Dermis blood vessel endothelial cell (primary cell): ENCODE measurements around the gene BCAS3. TPM values are rescaled to one million over a fixed set of nuclear protein-coding genes. Genes with fewer than 3 reads are reported as not detected.
A peak's percentile ranks its signal among the peaks of the same experiment; 100 is the strongest.

Experiments
- DNase-seq: peaks from one replicate; pipeline ENCODE4 v3.0.0; 2010
- total RNA-seq: library from RNA; depleted of rRNA; stranded (reverse); fragments of >200 nt; gene quantifications from 2 replicates; pipeline ENCODE4 v1.2.3, GENCODE V29; 2014

The BCAS3 gene
- total RNA-seq, 1 donor from 2014 or later = 27.4 TPM

DNA sequence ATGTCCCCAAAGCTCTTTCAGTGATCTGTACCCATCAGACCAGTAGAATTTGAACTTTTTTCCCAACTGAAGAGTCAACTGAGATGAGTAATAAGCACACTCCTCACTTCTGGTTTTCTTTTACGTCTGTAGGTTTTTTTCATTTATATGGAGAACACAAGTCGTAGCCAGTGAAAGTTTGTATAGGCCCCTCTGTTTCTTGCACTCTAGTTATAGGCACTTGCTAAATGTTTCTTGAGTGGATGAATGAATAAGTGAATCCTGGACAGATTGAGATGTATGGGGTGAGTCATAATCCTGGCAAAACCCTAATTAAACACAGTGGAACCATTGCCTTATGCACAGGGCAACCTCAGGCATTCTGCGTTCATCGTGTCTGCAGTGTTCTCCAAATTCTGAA is 528.3 kb downstream of the BCAS3 start:
- DNase-seq = no peak

DNA sequence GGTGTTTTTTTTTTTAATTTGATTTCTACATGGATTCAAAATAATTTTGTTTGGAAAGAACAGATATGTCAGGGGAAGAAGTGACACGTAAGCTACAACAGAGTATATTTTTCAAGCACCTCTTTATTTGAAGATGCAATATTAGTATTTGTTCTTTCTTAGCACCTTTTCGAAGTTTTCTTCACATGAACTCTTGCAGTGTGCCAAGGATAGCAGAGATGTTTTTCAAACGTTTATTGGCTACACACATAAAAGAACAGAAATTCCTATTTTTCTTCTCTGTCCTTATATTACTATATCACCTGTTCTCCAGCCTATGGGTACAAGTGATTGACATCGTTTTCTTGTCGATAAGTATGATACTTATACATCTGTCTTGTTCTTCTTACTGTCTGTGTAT is 529.3 kb downstream of the BCAS3 start:
- no peak for DNase-seq

GRCh38 chr17:61208301-61209105 is 530.9 kb downstream of the BCAS3 start:
- DNase-seq = peak; percentile 8

DNA sequence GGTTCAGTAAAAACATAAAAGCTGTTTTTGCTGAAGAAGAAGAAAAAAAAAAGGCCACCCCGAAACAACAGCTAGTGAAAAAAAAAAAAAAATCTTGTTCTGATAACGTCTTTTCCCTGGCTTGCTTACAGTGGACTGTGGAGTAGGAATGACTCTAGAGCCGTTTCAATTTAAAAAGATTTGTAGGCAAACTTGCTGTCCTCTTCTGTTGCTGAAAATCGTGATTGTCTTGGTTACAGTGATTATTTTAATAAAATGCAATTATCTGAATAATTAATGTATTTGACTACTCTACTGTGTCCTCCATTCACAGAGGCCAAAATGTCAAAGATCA is 531.4 kb downstream of the BCAS3 start:
- no peak for DNase-seq

DNA sequence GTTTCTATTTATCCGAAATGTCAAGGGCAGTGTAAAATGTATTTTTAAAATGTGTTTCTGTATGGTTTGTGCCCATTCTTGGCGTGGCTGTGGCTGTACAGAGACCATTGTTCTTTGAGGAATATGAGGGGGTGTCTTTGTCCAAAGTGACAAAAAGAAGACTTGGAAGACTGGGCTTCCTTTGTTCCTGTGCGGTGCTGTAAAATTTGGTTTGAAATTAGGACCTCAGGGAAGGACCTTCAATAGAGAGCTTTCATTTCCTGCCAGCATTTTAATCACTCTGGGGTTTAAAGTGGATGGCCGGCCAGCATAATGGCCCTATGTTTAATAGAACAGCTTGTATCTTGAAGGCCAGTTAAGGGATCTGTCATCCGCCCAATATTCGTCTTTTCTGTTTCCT is 531.9 kb downstream of the BCAS3 start:
- no peak for DNase-seq

- DNase-seq = no peak
These were observed 533.6 kb downstream of the BCAS3 start for GRCh38 chr17:61211236-61211635.

DNA sequence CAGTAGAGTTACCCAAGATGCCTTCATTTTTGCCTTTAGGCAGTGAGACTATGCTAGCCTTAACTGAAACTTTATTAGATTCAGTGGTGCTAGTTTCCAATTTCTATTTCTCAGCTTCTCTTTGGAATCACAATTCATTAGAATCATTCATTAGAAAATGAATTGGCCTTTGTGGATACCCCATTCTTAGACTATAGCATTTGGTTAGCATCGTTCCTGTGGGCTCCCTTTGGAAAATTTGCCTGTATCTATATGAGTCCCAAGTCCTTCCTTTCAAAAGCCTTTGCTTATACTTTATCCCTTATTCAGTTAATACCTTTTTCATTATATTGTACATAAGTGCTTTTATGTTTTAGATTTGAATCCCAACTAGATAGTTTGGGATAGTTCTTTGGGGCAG is 535.0 kb downstream of the BCAS3 start:
- no peak for DNase-seq

DNA sequence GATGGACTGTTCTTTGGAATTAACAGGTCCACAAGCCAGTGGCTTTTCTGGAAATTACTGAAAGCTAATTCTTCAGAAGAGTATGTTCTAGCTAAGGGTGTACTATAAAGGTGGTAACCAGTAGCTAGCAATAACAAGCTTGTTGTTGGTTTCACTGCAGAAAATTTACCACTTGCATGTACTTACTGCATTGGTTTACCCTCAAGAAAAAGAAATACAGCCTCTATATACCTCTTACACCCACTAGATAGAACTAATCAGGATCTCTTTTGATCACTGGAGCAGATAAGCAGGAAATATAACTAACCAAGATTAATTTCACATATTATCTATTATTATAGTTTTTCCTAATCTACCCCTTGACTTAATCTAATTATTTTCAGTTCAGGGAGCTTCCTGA is 537.1 kb downstream of the BCAS3 start:
- no peak for DNase-seq

GRCh38 chr17:61216066-61216465 is 538.4 kb downstream of the BCAS3 start:
- DNase-seq = no peak

GRCh38 chr17:61217878-61218437 is 540.3 kb downstream of the BCAS3 start:
- no peak for DNase-seq

DNA sequence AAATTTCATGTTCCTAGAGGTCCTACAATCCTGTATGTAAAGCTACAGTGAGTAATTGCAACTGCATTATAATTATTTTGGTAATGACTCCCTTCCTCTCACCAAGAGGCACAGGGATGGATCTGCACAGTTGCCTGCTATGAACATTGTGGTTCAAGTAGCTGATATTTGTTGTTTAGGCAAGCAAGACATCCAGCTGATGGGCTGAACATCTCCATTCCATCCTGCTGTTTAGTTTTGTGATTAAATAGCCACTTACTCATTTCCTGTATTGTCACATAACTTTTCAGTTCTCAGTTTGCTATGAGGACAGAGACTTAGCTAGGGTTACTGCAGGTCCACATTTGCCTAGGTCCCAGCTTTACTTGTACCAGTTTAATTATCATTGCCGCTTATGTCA is 540.8 kb downstream of the BCAS3 start:
- DNase-seq = no peak

- no peak for DNase-seq
These were observed 541.8 kb downstream of the BCAS3 start for GRCh38 chr17:61219460-61219859.

DNA sequence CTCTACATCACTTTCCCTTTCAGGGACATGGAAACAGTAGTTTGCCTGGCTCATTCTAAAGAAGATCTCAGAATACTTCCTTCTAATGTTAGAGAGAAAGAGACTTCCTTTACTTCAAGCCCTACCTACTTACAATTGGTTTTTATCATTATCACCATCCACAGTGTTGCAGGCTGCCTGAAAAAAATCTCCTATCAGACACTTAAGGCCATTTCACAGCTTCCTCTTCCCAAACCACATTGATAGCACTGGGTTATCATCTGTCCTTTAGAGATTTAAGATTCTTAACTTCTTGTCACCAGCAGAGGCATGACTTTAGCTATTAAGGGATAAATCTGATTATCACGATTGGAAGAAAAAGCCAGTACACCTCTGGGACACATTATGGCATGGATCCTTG is 543.5 kb downstream of the BCAS3 start:
- no peak for DNase-seq

DNA sequence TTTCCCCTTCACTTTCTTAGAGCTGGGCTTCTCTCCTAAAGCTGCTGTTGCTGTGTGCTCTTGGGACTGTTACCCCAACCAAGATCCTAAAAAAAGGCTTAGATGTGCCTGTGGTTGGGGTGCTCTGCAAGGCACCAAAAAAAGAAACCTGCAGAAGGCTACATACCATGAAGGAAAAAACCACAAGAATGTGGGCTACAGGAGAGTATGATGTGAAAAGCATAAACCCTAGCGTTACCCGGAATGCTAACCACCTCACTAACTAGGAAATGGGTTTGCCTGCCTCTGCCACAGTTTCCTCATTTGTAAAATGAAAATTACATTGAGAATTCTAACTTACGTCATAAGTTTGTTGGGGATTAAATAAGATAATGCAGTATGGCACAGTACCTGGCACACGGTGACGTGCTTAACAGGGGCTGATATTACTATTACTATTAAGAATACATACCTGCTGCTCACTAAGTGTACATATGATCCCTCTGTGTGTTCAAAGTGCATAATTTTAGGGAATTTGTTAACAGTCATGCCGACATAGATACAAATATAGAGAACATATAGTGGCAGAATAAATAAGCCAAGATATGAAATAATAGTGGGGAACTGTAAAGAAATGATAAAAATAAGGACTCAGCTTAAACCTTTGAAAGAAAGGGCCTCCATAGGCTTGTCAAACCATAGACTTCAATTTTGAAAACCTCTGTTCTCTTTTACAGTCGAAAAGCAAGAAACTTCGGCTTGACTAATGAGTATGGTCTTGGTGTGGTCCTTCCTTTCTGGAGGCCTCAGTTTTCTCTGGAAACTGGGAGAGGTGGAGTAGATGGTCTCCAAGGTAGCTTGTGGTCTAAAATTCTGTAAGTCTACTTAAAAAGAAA is 544.2 kb downstream of the BCAS3 start:
- no peak for DNase-seq

GRCh38 chr17:61223725-61224124 is 546.1 kb downstream of the BCAS3 start:
- no peak for DNase-seq

GRCh38 chr17:61225178-61225882 is 547.7 kb downstream of the BCAS3 start:
- no peak for DNase-seq

- DNase-seq = no peak
These were observed 550.2 kb downstream of the BCAS3 start for GRCh38 chr17:61227866-61228265.

GRCh38 chr17:61230461-61230860 is 552.8 kb downstream of the BCAS3 start:
- DNase-seq = no peak

GRCh38 chr17:61230972-61231820 is 553.5 kb downstream of the BCAS3 start:
- DNase-seq = no peak

GRCh38 chr17:61232871-61233270 is 555.2 kb downstream of the BCAS3 start:
- DNase-seq = no peak

GRCh38 chr17:61233991-61234750 is 556.5 kb downstream of the BCAS3 start:
- no peak for DNase-seq
